Measurements from ENCODE around the gene C1orf21. TPM values are rescaled to one million over a fixed set of nuclear protein-coding genes. Genes with fewer than 3 reads are reported as not detected.

C1orf21 gene
- total and polyA plus RNA-seq, 2 donors (not counting 3 experiments of a cell fraction or from before 2014, with no cell fraction given), result 0.79 to 8.5 TPM

DNA sequence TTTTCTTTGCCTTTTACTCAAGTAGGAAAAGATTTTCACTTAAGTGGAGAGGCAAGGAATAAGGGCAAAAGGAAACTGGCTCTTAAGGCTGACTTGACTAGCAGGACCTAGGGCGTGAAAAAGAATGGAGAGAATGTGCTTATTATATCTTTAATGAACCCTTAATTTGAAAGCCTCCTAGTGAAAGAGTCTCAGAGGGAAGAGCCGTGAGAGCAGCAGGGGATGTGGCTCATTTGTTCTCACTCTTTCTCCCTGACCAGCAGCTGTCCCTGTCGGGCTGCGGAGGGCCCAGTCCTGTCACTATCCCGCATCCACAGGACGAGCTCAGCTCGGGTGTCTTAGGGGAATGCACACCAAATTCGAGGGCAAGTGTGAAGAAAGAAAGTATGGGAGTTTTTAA, 187.8 kb downstream of the C1orf21 start:
- Histone ChIP-seq H4K20me1 (replicated peaks; ENCODE audit: control insufficient read depth, extremely low read depth, insufficient read depth, low read length) (no peaks in the 10 kb centered on the region), H3K36me3 (ENCODE audit: control insufficient read depth in 2 of 2, extremely low read depth in 1 of 2, insufficient read depth in 2 of 2, low read length in 2 of 2) (no peaks in the 10 kb centered on the region), H3K4me1 (ENCODE audit: control insufficient read depth, extremely low read depth, insufficient read depth, low read length) (no peaks in the 10 kb centered on the region), H3K9ac (replicated peaks; ENCODE audit: extremely low read depth, insufficient read depth, low read length) (no peak overlapping the region), H3K79me2 (ENCODE audit: control insufficient read depth, insufficient read depth, low read length) (no peaks in the 10 kb centered on the region), H2AFZ (ENCODE audit: low read depth, low read length) (no peak overlapping the region), H3K9me3 (replicated peaks; ENCODE audit: control insufficient read depth, insufficient read depth, low read length) (no peaks in the 10 kb centered on the region), H3K9me1 (replicated peaks; ENCODE audit: control insufficient read depth, extremely low read depth, insufficient read depth, low read length) (no peaks in the 10 kb centered on the region), H3K27ac (ENCODE audit: insufficient read depth, low read depth, low read length) (no peak overlapping the region), H3K4me2 (ENCODE audit: insufficient read depth, low read length) (no peak overlapping the region), H3K27me3 (ENCODE audit: control insufficient read depth in 2 of 2, insufficient read depth in 2 of 2, low read length in 2 of 2) (no peaks in the 10 kb centered on the region), H3K4me3 (replicated peaks in 1 of 3; ENCODE audit: insufficient read depth in 1 of 3, low read depth in 1 of 3, low read length in 3 of 3) (no peak overlapping the region)
- ChIA-PET POLR2A (no interaction called here), CTCF (interaction anchor here (0.9 to 1.6 kb wide), 2 partner anchors 12 to 17 kb away, joined by 3 to 7 read pairs; no protein-coding TSS in a partner anchor)
- TF ChIP-seq POLR2A (IDR thresholded peaks at IDR 0.05; ENCODE audit: low read depth, low read length) (no peak), MAX (IDR thresholded peaks at IDR 0.05; ENCODE audit: insufficient read depth, insufficient read length) (no peak), JUN (IDR thresholded peaks at IDR 0.05; ENCODE audit: borderline replicate concordance, insufficient read depth, insufficient read length, low read depth) (no peak), FOS (IDR thresholded peaks at IDR 0.05; ENCODE audit: borderline replicate concordance, insufficient read depth, low read length) (no peak), EZH2 (IDR thresholded peaks at IDR 0.05; ENCODE audit: borderline replicate concordance, low read depth, low read length, severe bottlenecking) (no peak), GATA2 (IDR thresholded peaks at IDR 0.05; ENCODE audit: insufficient read depth, insufficient read length, low read depth, low read length) (no peak), CTCF (IDR thresholded peaks at IDR 0.05; ENCODE audit: extremely low read depth in 1 of 2, insufficient read depth in 1 of 2, low read depth in 1 of 2, low read length in 2 of 2) (no peak), POLR2AphosphoS5 (IDR thresholded peaks at IDR 0.05; ENCODE audit: insufficient read depth, low read depth, low read length) (no peak), MYC (IDR thresholded peaks at IDR 0.05; ENCODE audit: low read depth, low read length) (no peak)
- dilution Hi-C loops (cut with MboI; ENCODE audit: extremely low pct_ligation_motif_present, low sequenced_read_pairs), result no loop called here
- intact Hi-C loops (cut with micrococcal nuclease), result no loop called here
- DNase-seq (ENCODE audit: low read depth, low spot score), result no peak
- no peak for FAIRE-seq
- no TSS peak for BruUV-seq (replicated peaks)
